WTC11 (cell line): ENCODE data around the gene SEZ6. TPM values are rescaled to one million over a fixed set of nuclear protein-coding genes. Genes with fewer than 3 reads are reported as not detected.

Experiments used
- ATAC-seq: fragments of 200-7000 bp; cut with Tn5 transposase; 2 replicates; pipeline ENCODE4 v1.10.0; 2021; ENCODE audit warnings: mild to moderate bottlenecking, moderate library complexity
- CTCF ChIA-PET: fragments of 300-600 bp; sonication (Branson Sonifier 250); formaldehyde crosslinking; loops from one replicate; lab custom pipeline; 2021; ENCODE audit warnings: antibody characterized with exemption; lab: Charles Lee
- POLR2A ChIA-PET: fragments of 350-600 bp; sonication (Branson Sonifier 250); formaldehyde crosslinking; loops from one replicate; lab custom pipeline; 2021; ENCODE audit warnings: antibody characterized with exemption; lab: Charles Lee
- DNase-seq: peaks from one replicate; pipeline ENCODE4 v3.0.0; 2021; ENCODE audit warnings: low spot score
- H3K27ac Mint-ChIP-seq: 2 replicates; pipeline ENCODE4 v1.8.0; 2021; ENCODE audit warnings: mixed read lengths
- H3K27me3 Mint-ChIP-seq: 2 replicates; pipeline ENCODE4 v1.8.0; 2021; ENCODE audit warnings: low read depth, mild to moderate bottlenecking, moderate library complexity, mixed read lengths
- H3K36me3 Mint-ChIP-seq: 2 replicates; pipeline ENCODE4 v1.8.0; 2021; ENCODE audit warnings: mixed read lengths
- H3K4me1 Mint-ChIP-seq: 2 replicates; pipeline ENCODE4 v1.8.0; 2022; ENCODE audit warnings: mixed read lengths
- H3K4me3 Mint-ChIP-seq: 2 replicates; pipeline ENCODE4 v1.8.0; 2021; ENCODE audit warnings: mild to moderate bottlenecking, moderate library complexity, mixed read lengths
- H3K9me3 Mint-ChIP-seq: 2 replicates; pipeline ENCODE4 v1.8.0; 2021; ENCODE audit warnings: mixed read lengths
- AFF4 ChIP-seq: sonication (generic); formaldehyde crosslinking; IDR thresholded peaks from 2 replicates; pipeline ENCODE4 v1.8.1; 2023; ENCODE audit warnings: mild to moderate bottlenecking, missing genetic modification reagents, borderline replicate concordance
- ATF2 ChIP-seq: sonication (generic); formaldehyde crosslinking; IDR thresholded peaks from 2 replicates; pipeline ENCODE4 v1.8.1; 2022; ENCODE audit warnings: low read depth, missing genetic modification reagents, borderline replicate concordance
- ESRRA ChIP-seq: sonication (generic); formaldehyde crosslinking; IDR thresholded peaks from 2 replicates; pipeline ENCODE4 v1.8.1; 2022; ENCODE audit warnings: mild to moderate bottlenecking, missing genetic modification reagents, borderline replicate concordance
- GTF2I ChIP-seq: fragments of 250-450 bp; sonication (Bioruptor Pico); conservative IDR thresholded peaks from 2 replicates; pipeline ENCODE4 v1.4.0; 2021; ENCODE audit warnings: mild to moderate bottlenecking
- KAT7 ChIP-seq: sonication (generic); formaldehyde crosslinking; IDR thresholded peaks from 2 replicates; pipeline ENCODE4 v1.8.1; 2023; ENCODE audit warnings: missing genetic modification reagents, mild to moderate bottlenecking, borderline replicate concordance
- PRDM15 ChIP-seq: sonication (generic); formaldehyde crosslinking; IDR thresholded peaks from 2 replicates; pipeline ENCODE4 v1.8.0; 2022; ENCODE audit warnings: missing genetic modification reagents
- PRRX2 ChIP-seq: fragments of 250-450 bp; sonication (Bioruptor Pico); IDR thresholded peaks from 2 replicates; pipeline ENCODE4 v1.8.0; 2021; ENCODE audit warnings: mild to moderate bottlenecking
- RELA ChIP-seq: sonication (generic); formaldehyde crosslinking; IDR thresholded peaks from 2 replicates; pipeline ENCODE4 v1.8.1; 2022; ENCODE audit warnings: missing genetic modification reagents, mild to moderate bottlenecking, borderline replicate concordance
- RORB ChIP-seq: fragments of 250-450 bp; sonication (Bioruptor Pico); IDR thresholded peaks from 2 replicates; pipeline ENCODE4 v1.9.0; 2021; ENCODE audit warnings: mild to moderate bottlenecking
- SMAD3 ChIP-seq: sonication (generic); formaldehyde crosslinking; IDR thresholded peaks from 2 replicates; pipeline ENCODE4 v1.8.0; 2022; ENCODE audit warnings: missing genetic modification reagents, mild to moderate bottlenecking, borderline replicate concordance
- SP1 ChIP-seq: sonication (generic); formaldehyde crosslinking; conservative IDR thresholded peaks from 2 replicates; pipeline ENCODE4 v1.8.1; 2022; ENCODE audit warnings: missing genetic modification reagents
- TEAD4 ChIP-seq: sonication (generic); formaldehyde crosslinking; IDR thresholded peaks from 2 replicates; pipeline ENCODE4 v1.8.0; 2022; ENCODE audit warnings: mild to moderate bottlenecking, missing genetic modification reagents
- USF1 ChIP-seq: sonication (generic); formaldehyde crosslinking; IDR thresholded peaks from 2 replicates; pipeline ENCODE4 v1.8.0; 2022; ENCODE audit warnings: mild to moderate bottlenecking, missing genetic modification reagents
- USF2 ChIP-seq: sonication (generic); formaldehyde crosslinking; IDR thresholded peaks from 2 replicates; pipeline ENCODE4 v1.8.1; 2023; ENCODE audit warnings: mild to moderate bottlenecking, missing genetic modification reagents, moderate library complexity
- ZMAT4 ChIP-seq: fragments of 250-450 bp; sonication (Bioruptor Pico); IDR thresholded peaks from 2 replicates; pipeline ENCODE4 v1.9.0; 2021; ENCODE audit warnings: mild to moderate bottlenecking
- ZNF138 ChIP-seq: sonication (generic); formaldehyde crosslinking; conservative IDR thresholded peaks from 2 replicates; pipeline ENCODE4 v1.8.1; 2022; ENCODE audit warnings: mild to moderate bottlenecking, moderate library complexity, missing genetic modification reagents
- ZNF281 ChIP-seq: sonication (generic); formaldehyde crosslinking; IDR thresholded peaks from 2 replicates; pipeline ENCODE4 v1.8.0; 2023; ENCODE audit warnings: mild to moderate bottlenecking, missing genetic modification reagents
- ZNF317 ChIP-seq: sonication (generic); formaldehyde crosslinking; IDR thresholded peaks from 2 replicates; pipeline ENCODE4 v1.8.1; 2023; ENCODE audit warnings: low read depth, mild to moderate bottlenecking, moderate library complexity, missing genetic modification reagents, borderline replicate concordance
- ZSCAN18 ChIP-seq: fragments of 250-450 bp; sonication (Bioruptor Pico); IDR thresholded peaks from 2 replicates; pipeline ENCODE4 v2.1.2; 2022; ENCODE audit warnings: mild to moderate bottlenecking, moderate library complexity
- total RNA-seq: library from RNA; stranded (reverse); gene quantifications from 3 replicates; pipeline ENCODE4 v1.2.3, GENCODE V29; 2021

The SEZ6 gene
- total RNA-seq, 1 experiment from 2014 or later, result 3.0 TPM

- TF ChIP-seq ZSCAN18, result no peak
- no peak for TF ChIP-seq KAT7 (CRISPR knock-in tag)
- no peak for TF ChIP-seq ESRRA
- no peak for TF ChIP-seq SP1 (CRISPR knock-in tag)
- TF ChIP-seq PRDM15, result no peak
- no peak for TF ChIP-seq RELA
- TF ChIP-seq TEAD4, result no peak
Measured at GRCh38 chr17:28956112-28956511, 49.7 kb downstream of the SEZ6 start (continued).

GRCh38 chr17:28955408-28955807 is 50.4 kb downstream of the SEZ6 start:
- CTCF ChIA-PET, result interaction anchor here (0.9 to 15.6 kb wide), 7 partner anchors 10 to 228 kb away, joined by 3 to 762 read pairs (median 3); partner anchors contain the start of gene TLCD1
- POLR2A ChIA-PET, result interaction anchor here (0.5 kb wide), 1 partner anchor 168 kb away, joined by 3 read pairs; no protein-coding TSS in a partner anchor

More at GRCh38 chr17:28955408-28955807, 50.4 kb downstream of the SEZ6 start:
- TF ChIP-seq GTF2I (no peak), KAT7 (CRISPR knock-in tag) (no peak), ZNF281 (CRISPR knock-in tag) (no peak), USF2 (no peak), USF1 (CRISPR knock-in tag) (no peak), AFF4 (CRISPR knock-in tag) (no peak), PRRX2 (CRISPR knock-in tag) (no peak), ATF2 (CRISPR knock-in tag) (no peak), RORB (no peak), SMAD3 (no peak), ZNF317 (CRISPR knock-in tag) (no peak), ZNF138 (CRISPR knock-in tag) (no peak), ZMAT4 (no peak)
- no peaks in the 10 kb centered on the region for H3K36me3 Mint-ChIP-seq
- H3K4me1 Mint-ChIP-seq, result peaks cover 13% of the 10 kb centered on the region
- DNase-seq (no peak), ATAC-seq (no peak)
- no peaks in the 10 kb centered on the region for H3K27me3 Mint-ChIP-seq
- H3K27ac Mint-ChIP-seq, result no peak overlapping the region
- no peaks in the 10 kb centered on the region for H3K9me3 Mint-ChIP-seq
- H3K4me3 Mint-ChIP-seq, result no peak overlapping the region
